ENCODE measurements around the gene ISL1.

ISL1 gene

DNA sequence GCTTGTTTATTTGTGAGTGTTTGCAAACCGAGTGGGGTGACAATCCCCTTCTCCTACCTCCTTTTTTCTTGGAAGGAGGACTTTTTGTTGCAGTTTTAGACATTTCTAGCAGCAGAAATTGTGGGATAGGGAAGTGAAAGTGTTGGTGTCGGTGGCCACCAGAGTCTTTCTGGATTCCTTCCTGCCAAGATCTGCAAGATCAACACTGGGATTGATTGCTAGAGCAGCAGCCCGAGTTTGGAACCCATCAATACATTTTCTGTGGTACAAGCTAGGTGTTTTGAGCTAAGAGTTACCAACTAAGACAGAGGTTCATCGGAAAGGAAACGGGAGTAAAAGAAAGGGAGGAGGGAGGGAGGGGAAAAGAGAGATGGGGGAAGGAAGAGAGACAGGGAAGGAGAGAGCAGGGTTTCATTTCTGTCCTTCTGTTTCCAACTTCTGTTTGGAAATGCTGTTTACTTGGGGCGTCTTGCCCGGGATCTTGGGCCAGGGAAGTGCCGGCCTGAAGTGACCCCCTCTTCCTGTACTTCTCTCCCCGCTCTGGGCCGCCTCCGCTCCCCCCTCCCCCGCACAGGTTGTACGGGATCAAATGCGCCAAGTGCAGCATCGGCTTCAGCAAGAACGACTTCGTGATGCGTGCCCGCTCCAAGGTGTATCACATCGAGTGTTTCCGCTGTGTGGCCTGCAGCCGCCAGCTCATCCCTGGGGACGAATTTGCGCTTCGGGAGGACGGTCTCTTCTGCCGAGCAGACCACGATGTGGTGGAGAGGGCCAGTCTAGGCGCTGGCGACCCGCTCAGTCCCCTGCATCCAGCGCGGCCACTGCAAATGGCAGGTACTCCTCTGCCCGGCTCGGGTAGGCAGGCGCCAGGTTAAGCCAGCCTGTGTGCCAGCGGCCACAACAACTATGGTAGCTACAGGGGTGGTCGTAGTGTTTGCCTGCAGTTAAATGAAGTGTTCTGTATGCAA, 4.0 kb downstream of the ISL1 start:
- DNase-seq (ENCODE audit: low spot score) = no peak

- DNase-seq (ENCODE audit: low spot score) = no peak
These were observed 4.6 kb downstream of the ISL1 start for GRCh38 chr5:51387884-51388275.

- no peak for DNase-seq (ENCODE audit: low spot score)
These were observed 5.4 kb downstream of the ISL1 start for GRCh38 chr5:51388488-51389287.

DNA sequence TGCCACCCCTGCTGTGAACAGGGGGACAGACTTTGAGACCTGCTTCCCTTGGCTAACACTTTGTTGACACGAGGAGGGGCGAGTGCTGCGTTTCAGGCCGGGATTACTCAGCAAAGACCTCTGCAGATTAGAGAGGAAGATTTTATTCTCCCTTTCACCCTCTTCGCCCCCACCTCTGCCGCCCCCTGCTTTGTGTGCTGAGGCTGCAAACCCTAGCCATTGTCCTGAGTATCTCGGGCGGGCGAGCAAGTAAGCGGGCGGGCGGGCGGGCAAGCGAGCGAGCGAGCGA, 6.0 kb downstream of the ISL1 start:
- no peak for DNase-seq (ENCODE audit: low spot score)

DNA sequence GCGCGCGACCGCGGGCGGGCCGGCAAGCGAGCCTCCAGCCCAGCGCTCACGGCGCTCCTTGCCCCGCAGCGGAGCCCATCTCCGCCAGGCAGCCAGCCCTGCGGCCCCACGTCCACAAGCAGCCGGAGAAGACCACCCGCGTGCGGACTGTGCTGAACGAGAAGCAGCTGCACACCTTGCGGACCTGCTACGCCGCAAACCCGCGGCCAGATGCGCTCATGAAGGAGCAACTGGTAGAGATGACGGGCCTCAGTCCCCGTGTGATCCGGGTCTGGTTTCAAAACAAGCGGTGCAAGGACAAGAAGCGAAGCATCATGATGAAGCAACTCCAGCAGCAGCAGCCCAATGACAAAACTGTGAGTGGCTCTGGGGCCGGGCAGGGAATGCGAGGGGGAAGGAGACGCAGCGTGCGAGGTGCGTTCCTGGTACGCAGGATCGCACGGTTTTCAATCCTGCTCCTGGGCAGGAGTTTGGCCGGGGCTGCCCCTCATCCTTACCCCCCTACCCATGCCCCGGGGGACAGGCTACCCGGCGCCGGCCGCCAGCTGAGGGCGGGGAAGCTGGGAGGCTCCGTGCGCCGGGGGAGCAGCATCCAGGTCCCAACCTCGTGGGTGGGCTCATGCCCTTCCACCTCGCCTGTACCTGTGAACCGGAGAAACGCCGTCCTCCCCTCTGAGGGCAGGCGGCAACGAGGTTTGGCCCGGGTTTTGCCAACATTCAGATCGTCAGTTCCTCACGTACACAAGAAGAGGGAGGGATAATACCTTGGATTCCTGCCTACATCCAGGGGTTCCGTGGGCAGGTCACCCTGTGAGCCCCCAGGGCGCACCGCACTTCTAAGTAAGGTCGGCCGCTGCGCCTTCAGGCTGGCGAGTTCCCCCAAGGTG, 6.6 kb downstream of the ISL1 start:
- DNase-seq (ENCODE audit: low spot score) = peak; percentile 10

DNA sequence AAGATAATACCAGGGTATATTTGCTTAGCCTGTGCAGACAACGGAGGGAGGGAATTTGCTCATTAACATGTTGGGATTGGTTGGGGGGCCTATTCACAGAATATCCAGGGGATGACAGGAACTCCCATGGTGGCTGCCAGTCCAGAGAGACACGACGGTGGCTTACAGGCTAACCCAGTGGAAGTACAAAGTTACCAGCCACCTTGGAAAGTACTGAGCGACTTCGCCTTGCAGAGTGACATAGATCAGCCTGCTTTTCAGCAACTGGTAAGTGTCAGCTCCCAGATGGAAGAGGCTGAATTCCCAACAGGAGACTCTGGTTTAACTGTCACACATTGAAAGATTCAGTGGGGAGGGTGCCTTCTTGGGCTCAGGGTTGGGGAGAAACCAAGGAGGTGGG, 7.9 kb downstream of the ISL1 start:
- DNase-seq (ENCODE audit: low spot score) = no peak

DNA sequence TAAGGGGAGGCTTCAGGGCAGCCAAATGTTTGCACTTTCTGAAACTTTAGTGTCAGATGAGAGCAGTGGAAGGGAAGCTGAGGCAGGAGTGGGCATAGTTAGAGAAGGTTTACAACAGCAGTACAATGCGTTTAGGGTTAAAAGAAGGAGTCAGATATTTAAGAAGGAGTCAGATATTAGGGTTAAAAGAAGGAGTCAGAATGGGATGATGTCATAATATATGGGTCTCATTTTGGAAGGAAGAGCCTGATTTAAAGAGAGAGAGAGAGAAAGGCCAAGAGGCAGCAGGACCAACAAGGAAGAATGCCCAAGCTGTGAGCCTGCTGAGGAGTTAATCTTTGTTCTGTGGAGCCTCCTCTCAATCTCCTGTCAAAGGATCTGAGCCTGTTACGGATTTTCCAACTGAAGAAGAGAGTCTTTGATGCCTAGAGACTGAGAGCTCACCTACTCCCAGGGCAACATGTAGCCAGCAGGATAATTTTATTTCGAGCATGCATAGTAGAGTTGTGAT, 9.5 kb downstream of the ISL1 start:
- no peak for DNase-seq (ENCODE audit: low spot score)

DNA sequence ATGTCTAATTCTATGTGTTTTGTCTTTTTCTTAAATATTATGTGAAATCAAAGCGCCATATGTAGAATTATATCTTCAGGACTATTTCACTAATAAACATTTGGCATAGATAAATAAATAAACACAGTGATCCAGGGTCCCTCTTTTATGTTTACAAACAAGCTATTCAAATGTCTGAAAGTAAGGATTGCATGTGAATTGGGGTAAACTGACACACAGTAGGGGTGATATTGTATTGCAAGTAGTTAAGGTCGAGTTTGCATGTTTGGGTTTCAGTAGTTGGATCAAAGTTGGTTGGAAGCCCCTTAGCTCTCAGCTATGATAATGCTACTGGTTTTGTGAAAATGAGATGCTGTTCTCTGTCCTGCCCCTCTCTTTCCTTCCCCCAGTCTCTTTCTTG, 11.4 kb downstream of the ISL1 start:
- no peak for DNase-seq (ENCODE audit: low spot score)

- DNase-seq (ENCODE audit: low spot score) = no peak
These were observed 12.0 kb downstream of the ISL1 start for GRCh38 chr5:51395245-51395644.

DNA sequence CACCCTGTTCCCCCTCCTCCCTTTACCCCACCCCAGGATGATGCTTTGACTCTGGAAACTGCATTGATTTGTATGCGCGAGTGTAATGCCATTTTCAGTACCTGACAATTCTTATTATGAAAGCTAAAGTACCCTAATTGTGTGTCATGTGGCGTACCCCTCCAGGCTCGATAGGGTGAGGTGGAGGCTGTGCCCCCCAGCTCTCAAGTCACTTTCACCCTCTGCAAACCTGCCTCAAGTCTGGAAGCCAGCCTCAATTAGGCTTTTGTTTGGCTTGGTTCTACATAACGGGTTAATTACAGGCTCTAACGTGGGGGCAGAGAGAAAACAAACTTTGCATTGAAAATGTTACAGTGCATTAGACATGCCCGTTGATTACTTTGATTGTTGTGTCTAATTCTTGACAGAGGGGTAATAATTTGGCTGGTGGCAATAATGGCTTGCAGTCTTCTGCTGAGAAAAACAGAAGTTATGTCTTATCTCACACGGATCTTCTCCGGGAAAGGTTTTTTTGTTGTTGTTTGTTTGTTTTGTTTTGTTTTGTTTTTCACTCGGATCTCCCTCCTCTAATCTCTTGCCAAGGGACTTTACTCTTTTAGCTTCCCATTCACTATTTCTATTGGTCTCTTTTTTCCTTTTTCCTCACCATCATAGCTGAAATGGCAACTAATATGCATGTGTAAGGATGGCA, 12.6 kb downstream of the ISL1 start:
- DNase-seq (ENCODE audit: low spot score) = no peak

DNA sequence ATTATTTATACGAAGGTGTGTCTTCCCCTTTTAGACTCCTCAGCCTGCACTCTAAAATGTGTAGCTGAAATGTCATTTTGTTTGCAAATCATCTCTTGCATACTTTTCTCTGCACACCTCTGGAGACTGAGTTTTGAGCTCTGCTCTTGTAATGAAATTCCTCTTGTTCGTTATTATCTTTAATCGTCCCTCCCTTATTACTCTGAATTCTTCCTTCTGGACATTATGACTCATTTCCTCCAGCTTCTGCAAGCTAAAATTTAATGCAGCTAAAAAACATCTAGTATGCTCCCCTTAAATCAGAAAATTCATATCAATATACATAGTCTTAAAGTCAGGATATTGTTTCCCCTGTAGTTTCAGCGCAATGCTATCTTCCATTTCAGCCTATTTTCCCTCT, 13.5 kb downstream of the ISL1 start:
- no peak for DNase-seq (ENCODE audit: low spot score)

- no peak for DNase-seq (ENCODE audit: low spot score)
These were observed 14.7 kb downstream of the ISL1 start for GRCh38 chr5:51397996-51398395.

- no peak for DNase-seq (ENCODE audit: low spot score)
These were observed 15.8 kb downstream of the ISL1 start for GRCh38 chr5:51398875-51399642.

- DNase-seq (ENCODE audit: low spot score) = no peak
These were observed 16.4 kb downstream of the ISL1 start for GRCh38 chr5:51399643-51400006.

DNA sequence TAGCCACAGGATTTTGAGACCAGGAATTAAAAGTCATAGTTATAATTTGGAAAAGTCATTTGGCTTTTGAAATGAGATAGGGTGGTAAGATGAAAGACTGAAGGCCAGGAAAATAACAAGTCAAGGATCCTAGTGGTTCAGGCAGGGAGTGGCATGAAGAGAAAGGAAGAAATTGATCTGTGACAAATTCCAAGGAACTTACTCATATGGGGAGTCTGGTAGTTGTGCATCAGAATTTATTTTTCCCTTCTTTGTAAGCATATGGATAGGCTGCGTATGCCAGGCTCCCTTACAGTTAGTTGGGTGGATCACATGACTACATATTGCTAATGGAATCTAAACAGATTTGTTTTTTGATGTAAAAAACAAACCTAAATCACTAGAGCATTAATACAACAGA, 21.0 kb downstream of the ISL1 start:
- no peak for DNase-seq (ENCODE audit: low spot score)

DNA sequence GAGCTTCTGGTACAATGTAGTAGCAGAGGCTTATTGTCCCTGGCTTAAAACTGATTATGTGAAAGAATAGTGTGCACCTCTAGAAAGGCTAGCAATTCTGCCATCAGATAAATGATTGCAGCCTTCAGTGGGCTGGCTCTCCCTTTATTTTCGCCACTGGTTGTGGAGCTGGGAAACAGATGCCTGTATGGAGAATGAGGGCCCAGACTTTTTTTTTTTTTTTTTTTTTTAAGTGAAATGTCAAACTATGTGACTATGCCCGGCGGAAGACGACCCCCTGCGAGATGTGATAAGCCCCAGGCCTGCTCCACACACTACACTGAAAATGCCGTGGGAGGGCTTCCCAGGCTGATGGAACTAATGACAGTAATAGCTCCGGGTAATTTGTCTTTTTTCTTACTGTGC, 28.7 kb downstream of the ISL1 start:
- no peak for DNase-seq (ENCODE audit: low spot score)

DNA sequence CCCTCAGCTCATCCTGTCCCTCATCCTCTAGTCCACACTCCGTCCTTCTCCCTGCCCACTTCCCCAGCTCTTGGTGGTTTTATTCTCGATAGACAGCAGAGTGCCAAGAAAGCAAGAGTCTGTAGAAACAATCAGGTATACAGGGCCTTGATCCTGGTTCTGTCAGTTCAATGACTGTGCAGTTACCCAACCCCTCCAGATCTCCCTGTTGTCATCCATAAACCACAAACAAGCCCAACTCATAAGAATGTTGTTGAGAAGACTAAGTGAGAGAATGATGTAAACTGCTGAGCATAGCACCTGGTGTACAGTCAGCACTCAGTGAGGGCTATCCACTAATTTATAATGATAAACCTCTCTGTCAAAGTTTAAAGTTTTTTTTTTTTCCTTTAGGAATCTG, 31.3 kb downstream of the ISL1 start:
- peak; percentile 7 for DNase-seq (ENCODE audit: low spot score)

- DNase-seq (ENCODE audit: low spot score) = no peak
These were observed 32.9 kb downstream of the ISL1 start for GRCh38 chr5:51416149-51416548.

DNA sequence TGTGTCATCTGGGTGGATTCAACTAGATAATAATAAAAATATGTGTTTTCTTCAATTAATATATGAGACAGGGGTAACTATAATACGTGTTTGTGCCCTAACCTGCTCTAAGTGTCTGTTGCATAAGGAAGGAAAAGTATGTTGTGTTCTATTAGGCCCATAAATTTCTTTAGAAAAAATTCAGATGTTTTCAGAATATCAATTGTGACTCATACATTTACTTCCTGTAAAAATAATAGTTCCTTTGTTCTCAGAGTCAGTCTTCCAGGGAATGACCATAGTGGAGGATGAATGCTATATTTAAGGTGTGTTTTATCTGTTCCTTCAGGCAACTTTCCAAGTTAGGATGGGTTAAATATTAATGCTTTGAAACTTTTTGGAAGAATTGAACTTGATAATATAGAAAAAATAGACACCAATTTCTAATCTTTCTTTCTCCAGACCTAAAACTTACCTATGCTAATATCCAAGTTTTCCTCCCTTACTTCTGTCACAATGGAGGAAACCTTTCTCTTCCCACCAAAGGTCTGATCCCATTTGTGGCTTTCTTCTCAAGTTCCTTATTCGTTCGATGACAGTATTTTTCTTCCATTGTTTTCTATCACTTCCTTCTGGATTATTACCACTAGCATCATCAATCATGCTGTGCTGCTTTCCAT, 49.9 kb downstream of the ISL1 start:
- DNase-seq (ENCODE audit: low spot score) = peak; percentile 73

- DNase-seq (ENCODE audit: low spot score) = no peak
These were observed 56.0 kb downstream of the ISL1 start for GRCh38 chr5:51439232-51439631.

Data from kidney tubule cell (primary cell).